ENCODE data around the gene DNAH1.
"Not testable (repeated sequence)": the region's sequence is repeated elsewhere in the genome, so short reads cannot be mapped to it uniquely, and the experiment has no call there.

DNAH1 gene
- total RNA-seq, result 160 to 193 reads per million in 2 donors

GRCh38 chr3:52315977-52316764, at the start of gene DNAH1:
DNAH1 (plus strand) TSS chr3:52316319; CDS start chr3:52322443, 6,124 bp downstream.
- DNase-seq, result no peak

- DNase-seq, result no peak
Observed at GRCh38 chr3:52268036-52268435, 48.1 kb upstream of the DNAH1 start.

GRCh38 chr3:52269776-52270175, 46.3 kb upstream of the DNAH1 start:
- DNase-seq, result no peak

GRCh38 chr3:52270252-52270754, 45.8 kb upstream of the DNAH1 start:
- DNase-seq, result no peak

- not testable (repeated sequence) for DNase-seq
Observed at GRCh38 chr3:52272172-52272571, 43.9 kb upstream of the DNAH1 start.

GRCh38 chr3:52272831-52273230, 43.3 kb upstream of the DNAH1 start:
- peak in 1 of 5 experiments; percentile 53 for DNase-seq

- not testable (repeated sequence) for DNase-seq
Observed at GRCh38 chr3:52274781-52275180, 41.3 kb upstream of the DNAH1 start.

GRCh38 chr3:52277071-52277964, 38.8 kb upstream of the DNAH1 start:
- DNase-seq, result peak in 4 of 5 experiments; percentile 53 to 87 (median 66)

GRCh38 chr3:52277972-52278509, 38.1 kb upstream of the DNAH1 start:
- DNase-seq, result peak in 3 of 5 experiments; percentile 47 to 78 (median 58)

- DNase-seq, result peak; percentile 93 to 99 (median 97)
Observed at GRCh38 chr3:52278510-52279069, 37.5 kb upstream of the DNAH1 start, which contains the start of gene WDR82. WDR82 (minus strand) TSS chr3:52278649; CDS start chr3:52278361, 288 bp downstream.

- peak in 2 of 5 experiments; percentile 22 to 38 for DNase-seq
Observed at GRCh38 chr3:52279596-52279995, 36.5 kb upstream of the DNAH1 start.

- no peak for DNase-seq
Observed at GRCh38 chr3:52280050-52280461, 36.1 kb upstream of the DNAH1 start.

- peak in 3 of 5 experiments; percentile 20 to 88 (median 61) for DNase-seq
Observed at GRCh38 chr3:52281981-52282801, 33.9 kb upstream of the DNAH1 start.

- peak in 1 of 5 experiments; percentile 26 for DNase-seq
Observed at GRCh38 chr3:52283306-52283705, 32.8 kb upstream of the DNAH1 start.

GRCh38 chr3:52284051-52284450, 32.1 kb upstream of the DNAH1 start:
- DNase-seq, result not testable (repeated sequence)

GRCh38 chr3:52286777-52287110, 29.4 kb upstream of the DNAH1 start:
- DNase-seq, result no peak

- DNase-seq, result no peak
Observed at GRCh38 chr3:52288674-52289073, 27.4 kb upstream of the DNAH1 start.

GRCh38 chr3:52289338-52289746, 26.8 kb upstream of the DNAH1 start:
- no peak for DNase-seq

- no peak for DNase-seq
Observed at GRCh38 chr3:52289747-52290595, 26.1 kb upstream of the DNAH1 start.

All from T-helper 2 cell (primary cell).